T-helper 1 cell treated with Interleukin-12 subunit alpha and Interleukin-12 subunit beta and Interleukin-4 antibody, amounts not matched to agents 30 μg/mL and 1 μg/mL, for 36 hours (primary cell): ENCODE measurements around the gene LAMC3.
"Not testable (repeated sequence)": the region's sequence is repeated elsewhere in the genome, so short reads cannot be mapped to it uniquely, and the experiment has no call there.

ENCODE experiments used
- H3K27ac Mint-ChIP-seq: one replicate; pipeline ENCODE4 v1.8.0; 2021; ENCODE audit warnings: mild to moderate bottlenecking, mixed read lengths
- H3K27me3 Mint-ChIP-seq: one replicate; pipeline ENCODE4 v1.8.0; 2021; ENCODE audit warnings: low read depth, mixed read lengths
- H3K36me3 Mint-ChIP-seq: one replicate; pipeline ENCODE4 v1.8.0; 2021; ENCODE audit warnings: low read depth, mixed read lengths
- H3K4me1 Mint-ChIP-seq: one replicate; pipeline ENCODE4 v1.8.0; 2021; ENCODE audit warnings: low read depth, mixed read lengths
- H3K4me3 Mint-ChIP-seq: one replicate; pipeline ENCODE4 v1.8.0; 2021; ENCODE audit warnings: mild to moderate bottlenecking, moderate library complexity, mixed read lengths
- H3K9me3 Mint-ChIP-seq: one replicate; pipeline ENCODE4 v1.8.0; 2021; ENCODE audit warnings: mixed read lengths

Gene LAMC3

DNA sequence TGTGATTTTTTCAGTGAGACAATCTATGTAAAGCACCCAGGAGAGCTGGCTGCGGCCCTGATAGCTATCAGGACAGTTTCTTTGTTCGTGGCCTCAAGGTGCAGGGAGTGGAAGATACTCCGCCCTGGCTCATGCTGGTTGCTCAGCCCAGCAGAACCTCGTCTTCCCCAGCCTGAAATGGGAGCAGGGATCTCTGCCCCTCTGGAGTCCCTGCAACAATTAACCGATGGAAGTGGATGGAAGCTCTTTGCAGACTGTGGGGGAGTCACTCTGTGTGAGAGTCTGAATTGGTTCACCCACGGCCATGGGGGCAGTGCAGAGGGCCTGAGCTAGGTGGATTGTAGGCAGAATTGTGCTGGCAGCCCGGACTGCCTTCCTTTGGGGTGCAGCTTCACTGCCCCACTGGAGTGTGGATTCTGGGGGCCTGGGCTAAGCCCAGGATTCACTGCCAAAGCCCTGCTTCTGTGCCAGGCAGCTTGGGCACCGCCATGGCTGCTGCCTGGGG, 90.2 kb downstream of the LAMC3 start:
- Mint-ChIP-seq H3K4me3 (no peak overlapping the region), H3K27me3 (peaks cover 38% of the 10 kb centered on the region), H3K27ac (no peak overlapping the region), H3K4me1 (peaks cover 4% of the 10 kb centered on the region), H3K36me3 (no peaks in the 10 kb centered on the region), H3K9me3 (no peaks in the 10 kb centered on the region)

GRCh38 chr9:131099845-131100244, 90.9 kb downstream of the LAMC3 start:
- not testable (repeated sequence) for H3K27ac Mint-ChIP-seq, H3K4me1 Mint-ChIP-seq, H3K9me3 Mint-ChIP-seq, H3K4me3 Mint-ChIP-seq, H3K36me3 Mint-ChIP-seq
- H3K27me3 Mint-ChIP-seq = peaks cover 31% of the 10 kb centered on the region

GRCh38 chr9:131100445-131100844, 91.5 kb downstream of the LAMC3 start:
- Mint-ChIP-seq H3K27ac (no peak overlapping the region), H3K9me3 (no peaks in the 10 kb centered on the region), H3K27me3 (peaks cover 25% of the 10 kb centered on the region)

GRCh38 chr9:131101207-131101964, 92.4 kb downstream of the LAMC3 start:
- H3K27me3 Mint-ChIP-seq = peaks cover 18% of the 10 kb centered on the region
- H3K4me1 Mint-ChIP-seq = peaks cover 4% of the 10 kb centered on the region
- no peaks in the 10 kb centered on the region for H3K9me3 Mint-ChIP-seq
- H3K36me3 Mint-ChIP-seq = no peaks in the 10 kb centered on the region
- H3K4me3 Mint-ChIP-seq = no peak overlapping the region
- H3K27ac Mint-ChIP-seq = no peak overlapping the region

More at GRCh38 chr9:131100445-131100844, 91.5 kb downstream of the LAMC3 start:
- H3K36me3 Mint-ChIP-seq = no peaks in the 10 kb centered on the region
- peaks cover 4% of the 10 kb centered on the region for H3K4me1 Mint-ChIP-seq
- H3K4me3 Mint-ChIP-seq = no peak overlapping the region

DNA sequence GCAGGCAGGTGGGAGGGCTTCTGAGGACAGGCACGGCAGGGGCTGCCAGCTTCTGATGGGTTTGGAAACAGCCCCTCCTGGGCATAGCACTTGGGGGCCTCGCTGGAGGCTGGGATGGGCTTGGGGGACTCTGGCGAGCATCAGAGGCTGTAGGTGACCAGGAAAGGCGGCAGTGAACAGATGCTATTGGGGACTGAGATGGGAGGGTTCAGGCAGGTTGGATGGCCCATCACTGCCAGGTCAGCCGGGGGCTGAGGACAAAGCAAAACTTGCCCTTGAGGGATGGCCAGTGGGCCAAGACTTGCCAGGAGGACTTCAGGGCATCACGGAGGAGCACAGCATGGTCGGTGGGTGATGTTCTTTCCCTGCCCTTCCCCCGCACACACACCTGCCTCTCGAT, 94.0 kb downstream of the LAMC3 start:
- H3K4me1 Mint-ChIP-seq = no peaks in the 10 kb centered on the region
- peaks cover 9% of the 10 kb centered on the region for H3K27me3 Mint-ChIP-seq
- no peaks in the 10 kb centered on the region for H3K9me3 Mint-ChIP-seq
- H3K36me3 Mint-ChIP-seq = no peaks in the 10 kb centered on the region
- H3K4me3 Mint-ChIP-seq = no peak overlapping the region
- no peak overlapping the region for H3K27ac Mint-ChIP-seq

DNA sequence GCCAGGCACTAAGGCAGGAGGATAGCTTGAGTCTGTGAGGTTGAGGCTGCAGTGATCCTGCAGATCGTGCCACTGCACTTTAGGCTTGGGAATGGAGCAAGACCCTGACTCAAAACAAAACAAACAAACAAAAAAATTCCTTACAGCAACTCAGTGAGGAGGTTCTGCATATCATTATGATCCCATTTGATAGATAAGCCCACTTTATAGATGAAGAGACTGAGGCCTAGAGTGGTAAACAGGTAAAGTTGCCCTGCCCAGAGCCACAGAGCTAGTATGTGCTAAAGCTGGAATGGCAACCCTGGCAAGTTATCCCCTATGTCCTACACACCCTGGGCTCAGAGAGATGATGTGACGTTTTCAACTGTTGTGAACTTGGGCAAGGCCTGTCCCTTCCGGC, 94.6 kb downstream of the LAMC3 start:
- no peaks in the 10 kb centered on the region for H3K36me3 Mint-ChIP-seq
- H3K27ac Mint-ChIP-seq = no peak overlapping the region
- no peaks in the 10 kb centered on the region for H3K9me3 Mint-ChIP-seq
- no peaks in the 10 kb centered on the region for H3K4me1 Mint-ChIP-seq
- peaks cover 7% of the 10 kb centered on the region for H3K27me3 Mint-ChIP-seq
- no peak overlapping the region for H3K4me3 Mint-ChIP-seq

DNA sequence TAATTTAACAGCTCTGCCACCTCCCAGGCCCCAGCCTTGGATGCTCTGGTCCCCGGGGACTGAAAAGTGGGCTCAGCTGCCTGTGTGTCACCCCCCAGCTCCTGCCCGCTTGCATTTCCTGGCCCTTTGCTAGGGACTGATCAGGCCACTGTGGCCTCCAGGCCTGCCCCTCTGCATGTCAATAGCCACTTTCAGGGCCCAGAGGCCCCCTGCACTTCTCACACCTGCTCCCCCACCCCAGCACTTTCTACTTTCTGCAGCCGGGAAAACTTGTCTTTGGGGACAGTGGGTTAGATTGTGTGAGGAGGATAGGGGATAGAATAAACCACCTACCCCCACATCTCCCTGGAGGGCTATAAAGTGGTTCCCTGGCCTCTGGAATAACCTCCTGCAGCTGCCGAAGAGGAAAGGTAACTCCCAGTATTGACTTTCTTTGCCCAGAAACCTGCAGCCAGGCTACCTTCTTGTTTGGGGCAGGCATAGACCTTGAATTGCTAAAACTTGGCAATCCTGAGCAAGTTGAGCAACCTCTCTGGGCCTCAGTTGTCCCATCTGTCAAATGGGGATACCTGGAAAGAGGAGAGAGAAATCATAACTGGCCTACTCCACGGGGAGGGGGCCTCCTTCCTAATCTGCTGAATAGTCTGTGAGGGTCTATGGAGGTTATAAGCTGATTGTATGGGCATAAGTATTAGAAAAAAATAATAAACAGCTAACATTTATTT, 95.2 kb downstream of the LAMC3 start:
- H3K27ac Mint-ChIP-seq = no peak overlapping the region
- no peaks in the 10 kb centered on the region for H3K36me3 Mint-ChIP-seq
- H3K27me3 Mint-ChIP-seq = peaks cover under 1% of the 10 kb centered on the region
- no peaks in the 10 kb centered on the region for H3K9me3 Mint-ChIP-seq
- no peaks in the 10 kb centered on the region for H3K4me1 Mint-ChIP-seq
- H3K4me3 Mint-ChIP-seq = no peak overlapping the region

DNA sequence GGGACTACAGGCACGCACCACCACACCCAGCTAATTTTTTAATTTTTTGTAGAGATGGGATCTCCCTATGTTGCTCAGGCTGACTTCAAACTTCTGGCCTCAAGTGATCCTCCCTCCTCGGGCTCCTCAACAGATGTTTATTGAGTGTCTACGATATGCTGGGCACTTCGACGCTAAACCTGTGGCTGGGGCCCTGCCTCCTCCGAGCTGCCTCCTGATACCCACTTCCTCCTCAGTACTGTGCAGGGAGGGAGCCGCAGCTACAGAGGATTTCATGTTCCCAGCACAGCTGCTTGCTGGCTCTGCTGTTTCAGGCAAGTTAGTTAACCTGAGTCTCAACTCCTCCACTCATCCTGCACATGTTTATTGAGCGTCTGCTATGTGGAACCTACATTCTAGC, 97.0 kb downstream of the LAMC3 start:
- no peaks in the 10 kb centered on the region for H3K36me3 Mint-ChIP-seq
- no peaks in the 10 kb centered on the region for H3K27me3 Mint-ChIP-seq
- no peaks in the 10 kb centered on the region for H3K9me3 Mint-ChIP-seq
- no peak overlapping the region for H3K4me3 Mint-ChIP-seq
- H3K4me1 Mint-ChIP-seq = no peaks in the 10 kb centered on the region
- H3K27ac Mint-ChIP-seq = no peak overlapping the region

GRCh38 chr9:131107760-131108159, 98.8 kb downstream of the LAMC3 start:
- H3K9me3 Mint-ChIP-seq = no peaks in the 10 kb centered on the region
- no peaks in the 10 kb centered on the region for H3K27me3 Mint-ChIP-seq
- no peak overlapping the region for H3K4me3 Mint-ChIP-seq
- H3K27ac Mint-ChIP-seq = no peak overlapping the region
- no peaks in the 10 kb centered on the region for H3K4me1 Mint-ChIP-seq
- H3K36me3 Mint-ChIP-seq = no peaks in the 10 kb centered on the region

DNA sequence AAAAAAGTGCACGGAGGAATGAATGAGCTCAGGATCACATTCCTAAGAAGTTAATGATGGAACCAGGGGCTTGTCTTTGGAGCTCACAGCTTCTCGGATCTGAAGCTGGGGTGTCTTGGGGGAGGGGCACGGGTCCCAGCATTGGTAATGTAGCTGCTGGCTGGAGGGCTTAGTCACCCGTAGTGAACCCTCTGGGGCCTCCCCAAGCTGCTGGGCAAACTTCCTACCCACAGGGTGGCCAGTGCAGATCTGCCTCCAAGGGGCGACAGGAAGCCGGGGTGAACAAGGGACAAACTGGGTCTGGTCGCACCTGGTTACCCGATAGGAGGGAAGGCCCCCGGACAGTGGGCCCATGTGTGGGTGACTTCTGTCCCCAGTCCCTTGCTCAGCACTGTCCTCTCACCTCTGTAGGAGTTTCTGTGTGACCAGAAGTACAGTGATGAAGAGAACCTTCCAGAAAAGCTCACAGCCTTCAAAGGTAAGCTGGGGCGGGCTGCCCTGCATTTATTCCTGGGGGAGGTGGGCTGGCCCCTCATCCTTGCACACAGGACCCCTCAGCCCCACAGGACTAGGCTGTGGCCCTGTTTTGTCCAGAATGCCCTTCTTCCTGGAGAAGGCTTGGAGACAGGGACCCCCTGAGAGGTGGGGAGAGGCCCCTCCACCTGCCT, 102.3 kb downstream of the LAMC3 start:
- Mint-ChIP-seq H3K4me3 (no peak overlapping the region), H3K27ac (no peak overlapping the region), H3K36me3 (no peaks in the 10 kb centered on the region), H3K4me1 (no peaks in the 10 kb centered on the region), H3K27me3 (no peaks in the 10 kb centered on the region), H3K9me3 (no peaks in the 10 kb centered on the region)

- Mint-ChIP-seq H3K4me3 (no peak overlapping the region), H3K27me3 (no peaks in the 10 kb centered on the region), H3K9me3 (no peaks in the 10 kb centered on the region), H3K36me3 (no peaks in the 10 kb centered on the region), H3K4me1 (no peaks in the 10 kb centered on the region), H3K27ac (no peak overlapping the region)
These were observed 102.9 kb downstream of the LAMC3 start for GRCh38 chr9:131111854-131112311.

DNA sequence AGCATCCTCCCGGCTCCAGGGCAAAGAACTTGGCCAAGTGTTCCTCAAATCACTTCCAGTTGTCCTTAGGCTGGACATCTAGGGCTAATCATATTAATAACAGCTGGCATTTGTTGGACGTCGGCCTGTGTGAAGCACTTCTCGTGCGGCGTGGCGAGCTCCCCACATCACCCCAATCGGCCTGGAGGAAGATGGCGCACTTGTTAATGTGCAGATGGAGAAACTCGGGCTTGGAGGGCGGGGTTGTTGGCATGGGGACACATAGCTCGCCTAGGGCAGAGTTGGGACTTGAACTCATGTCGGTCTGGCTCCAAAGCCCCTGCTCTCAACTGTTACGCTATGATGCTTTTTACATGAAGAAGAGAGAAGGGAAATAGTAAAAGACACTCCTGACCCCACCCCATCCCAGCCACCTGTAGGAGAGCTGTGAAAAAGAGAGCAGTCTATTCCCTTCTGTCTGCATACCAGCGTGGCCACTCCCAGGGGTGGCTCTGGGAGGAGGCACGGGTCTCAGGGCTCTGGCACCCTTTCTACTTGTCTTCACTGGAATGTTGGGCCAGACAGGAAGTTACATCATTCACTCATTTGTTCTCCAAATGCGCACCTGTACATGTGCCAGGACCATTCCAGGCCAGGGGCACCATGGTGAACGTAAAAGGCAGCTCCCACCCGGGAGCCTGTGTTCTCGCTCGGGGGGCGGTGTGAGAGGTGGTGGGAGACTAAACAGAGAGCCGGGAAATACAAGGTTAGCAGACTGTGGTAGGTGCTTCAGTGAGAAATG, 103.6 kb downstream of the LAMC3 start:
- Mint-ChIP-seq H3K27ac (no peak overlapping the region), H3K36me3 (no peaks in the 10 kb centered on the region), H3K27me3 (no peaks in the 10 kb centered on the region), H3K9me3 (no peaks in the 10 kb centered on the region), H3K4me1 (no peaks in the 10 kb centered on the region), H3K4me3 (no peak overlapping the region)

DNA sequence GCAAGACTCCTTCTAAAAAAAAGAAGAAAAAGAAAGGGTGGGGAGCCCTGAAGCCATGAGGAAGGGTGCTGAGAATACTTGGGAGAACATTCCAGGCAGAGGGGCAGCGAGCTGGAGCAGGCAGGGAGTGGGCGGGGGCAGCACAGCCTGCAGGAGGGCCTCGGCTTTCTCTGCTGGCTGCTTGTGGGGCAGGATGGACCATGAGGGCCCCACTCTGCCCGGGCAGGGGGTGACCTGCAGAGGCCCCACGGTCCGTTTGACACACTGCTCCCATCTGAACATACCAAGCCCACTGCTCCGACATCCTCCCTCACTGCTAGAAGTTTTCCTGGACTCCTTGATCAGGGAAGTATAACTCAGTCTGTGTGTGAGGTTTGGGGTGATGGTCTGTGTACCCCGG, 104.7 kb downstream of the LAMC3 start:
- H3K4me3 Mint-ChIP-seq = no peak overlapping the region
- H3K27ac Mint-ChIP-seq = no peak overlapping the region
- H3K9me3 Mint-ChIP-seq = no peaks in the 10 kb centered on the region
- peaks cover 5% of the 10 kb centered on the region for H3K27me3 Mint-ChIP-seq
- H3K4me1 Mint-ChIP-seq = no peaks in the 10 kb centered on the region
- H3K36me3 Mint-ChIP-seq = no peaks in the 10 kb centered on the region

- Mint-ChIP-seq H3K9me3 (no peaks in the 10 kb centered on the region), H3K4me3 (no peak overlapping the region), H3K27me3 (peaks cover 5% of the 10 kb centered on the region), H3K27ac (no peak overlapping the region), H3K36me3 (no peaks in the 10 kb centered on the region), H3K4me1 (no peaks in the 10 kb centered on the region)
These were observed 105.1 kb downstream of the LAMC3 start for GRCh38 chr9:131114084-131114535.
